KMS-11 (cell line): Measurements from ENCODE around the gene WDR53.
"Not testable (repeated sequence)": the region's sequence is repeated elsewhere in the genome, so short reads cannot be mapped to it uniquely, and the experiment has no call there.

Experiments
- H2AFZ ChIP-seq: fragments of 200-600 bp; sonication (generic); 2 replicates; pipeline ENCODE4 v1.6.1; 2016; ENCODE audit warnings: antibody characterized with exemption, mixed run types, low read depth
- H3K27ac ChIP-seq: fragments of 200-600 bp; sonication (generic); 2 replicates; pipeline ENCODE4 v1.6.1; 2016; ENCODE audit warnings: mild to moderate bottlenecking, mixed run types
- H3K27me3 ChIP-seq: fragments of 200-600 bp; sonication (generic); 2 replicates; pipeline ENCODE4 v1.6.1; 2017; ENCODE audit warnings: mild to moderate bottlenecking, low read depth, mixed run types, moderate library complexity; ENCODE audit not compliant: insufficient read depth
- H3K36me3 ChIP-seq: fragments of 200-600 bp; sonication (generic); 2 replicates; pipeline ENCODE4 v1.6.1; 2017; ENCODE audit warnings: mild to moderate bottlenecking, mixed run types; ENCODE audit not compliant: insufficient read depth
- H3K4me1 ChIP-seq: fragments of 200-600 bp; sonication (generic); 2 replicates; pipeline ENCODE4 v1.6.1; 2016; ENCODE audit warnings: mild to moderate bottlenecking, low read depth, mixed run types; ENCODE audit not compliant: poor library complexity, severe bottlenecking
- H3K4me2 ChIP-seq: fragments of 200-600 bp; sonication (generic); 2 replicates; pipeline ENCODE4 v1.7.0; 2016; ENCODE audit warnings: mild to moderate bottlenecking, mixed run types
- H3K4me3 ChIP-seq: fragments of 200-600 bp; sonication (generic); IDR thresholded peaks from 2 replicates; pipeline ENCODE4 v1.6.1; 2017; ENCODE audit warnings: low read depth, low read length, mixed read lengths; ENCODE audit not compliant: insufficient read depth
- H3K79me2 ChIP-seq: fragments of 200-600 bp; sonication (generic); 2 replicates; pipeline ENCODE4 v1.6.1; 2016; ENCODE audit warnings: low read depth, mixed run types; ENCODE audit not compliant: insufficient read depth
- H3K9ac ChIP-seq: fragments of 200-600 bp; sonication (generic); 2 replicates; pipeline ENCODE4 v1.6.1; 2016; ENCODE audit warnings: mild to moderate bottlenecking, mixed run types
- H4K20me1 ChIP-seq: fragments of 200-600 bp; sonication (generic); 2 replicates; pipeline ENCODE4 v1.6.1; 2016; ENCODE audit warnings: mild to moderate bottlenecking, mixed run types; ENCODE audit not compliant: insufficient read depth
- CTCF ChIP-seq: fragments of 200-600 bp; sonication (generic); conservative IDR thresholded peaks from 2 replicates; pipeline ENCODE4 v1.6.1; 2017; ENCODE audit warnings: low read depth, mild to moderate bottlenecking, antibody characterized with exemption, low read length, moderate library complexity, mixed read lengths

Gene WDR53

GRCh38 chr3:196552253-196552652 lies 16.1 kb downstream of the WDR53 start:
- TF ChIP-seq CTCF: no peak
- H3K4me2 ChIP-seq: no peak overlapping the region
- no peaks in the 10 kb centered on the region for H3K27me3 ChIP-seq
- no peak overlapping the region for H3K4me3 ChIP-seq
- H3K27ac ChIP-seq: no peak overlapping the region
- no peaks in the 10 kb centered on the region for H3K4me1 ChIP-seq
- H4K20me1 ChIP-seq: no peaks in the 10 kb centered on the region
- H3K36me3 ChIP-seq: no peaks in the 10 kb centered on the region
- no peaks in the 10 kb centered on the region for H3K79me2 ChIP-seq
- no peak overlapping the region for H3K9ac ChIP-seq
- H2AFZ ChIP-seq: no peak overlapping the region

- H3K36me3 ChIP-seq, H3K79me2 ChIP-seq, H3K27me3 ChIP-seq, H3K4me3 ChIP-seq, H3K9ac ChIP-seq, H2AFZ ChIP-seq, H3K4me2 ChIP-seq, H3K4me1 ChIP-seq, H3K27ac ChIP-seq, H4K20me1 ChIP-seq: not testable (repeated sequence)
Measured at GRCh38 chr3:196550172-196550571, 18.2 kb downstream of the WDR53 start.

- H3K4me3 ChIP-seq, H3K9ac ChIP-seq, H3K79me2 ChIP-seq, H2AFZ ChIP-seq, H3K27ac ChIP-seq, H3K4me1 ChIP-seq, H3K36me3 ChIP-seq, H3K27me3 ChIP-seq, H3K4me2 ChIP-seq, H4K20me1 ChIP-seq: not testable (repeated sequence)
Measured at GRCh38 chr3:196549312-196549711, 19.0 kb downstream of the WDR53 start.

GRCh38 chr3:196547067-196547466 lies 21.3 kb downstream of the WDR53 start:
- Histone ChIP-seq H3K4me1 (no peaks in the 10 kb centered on the region), H3K27ac (no peak overlapping the region), H3K36me3 (no peaks in the 10 kb centered on the region), H3K27me3 (no peaks in the 10 kb centered on the region), H2AFZ (no peak overlapping the region), H3K79me2 (no peaks in the 10 kb centered on the region), H3K9ac (no peak overlapping the region), H3K4me2 (no peak overlapping the region), H4K20me1 (no peaks in the 10 kb centered on the region), H3K4me3 (no peak overlapping the region)
- no peak for TF ChIP-seq CTCF

GRCh38 chr3:196546537-196546936 lies 21.8 kb downstream of the WDR53 start:
- no peak overlapping the region for H3K4me2 ChIP-seq
- no peaks in the 10 kb centered on the region for H4K20me1 ChIP-seq
- no peak overlapping the region for H3K9ac ChIP-seq
- H3K79me2 ChIP-seq: no peaks in the 10 kb centered on the region
- H3K4me3 ChIP-seq: no peak overlapping the region
- H3K27me3 ChIP-seq: no peaks in the 10 kb centered on the region
- no peaks in the 10 kb centered on the region for H3K4me1 ChIP-seq
- no peaks in the 10 kb centered on the region for H3K36me3 ChIP-seq
- no peak for TF ChIP-seq CTCF
- no peak overlapping the region for H3K27ac ChIP-seq
- H2AFZ ChIP-seq: no peak overlapping the region
